Measurements from ENCODE around the gene STK32B.

GRCh38 chr4:5409237-5409636, 358.0 kb downstream of the STK32B start:
- TF ChIP-seq CTCF (IDR thresholded peaks at IDR 0.05) (no peak), POLR2A (IDR thresholded peaks at IDR 0.05) (no peak), POLR2AphosphoS5 (IDR thresholded peaks at IDR 0.05) (no peak)
